Body of pancreas (tissue), 4 donors: Measurements from ENCODE around the gene OGFR.

Source experiments
- CTCF ChIP-seq, 7 experiments: fragments of 450-650 bp in 4 of 7; fragments of 200-600 bp in 3 of 7; sonication (generic) in 3 of 7; IDR thresholded peaks; one replicate each; pipeline ENCODE4 v1.5.1; 2016 to 2019; ENCODE audit warnings: antibody characterized with exemption in 7 of 7
- POLR2A ChIP-seq, 3 donors: fragments of 450-650 bp; IDR thresholded peaks; one replicate each; pipeline ENCODE4 v1.6.1; 2016; ENCODE audit warnings: antibody characterized with exemption in 3 of 3, mild to moderate bottlenecking in 2 of 3

DNA sequence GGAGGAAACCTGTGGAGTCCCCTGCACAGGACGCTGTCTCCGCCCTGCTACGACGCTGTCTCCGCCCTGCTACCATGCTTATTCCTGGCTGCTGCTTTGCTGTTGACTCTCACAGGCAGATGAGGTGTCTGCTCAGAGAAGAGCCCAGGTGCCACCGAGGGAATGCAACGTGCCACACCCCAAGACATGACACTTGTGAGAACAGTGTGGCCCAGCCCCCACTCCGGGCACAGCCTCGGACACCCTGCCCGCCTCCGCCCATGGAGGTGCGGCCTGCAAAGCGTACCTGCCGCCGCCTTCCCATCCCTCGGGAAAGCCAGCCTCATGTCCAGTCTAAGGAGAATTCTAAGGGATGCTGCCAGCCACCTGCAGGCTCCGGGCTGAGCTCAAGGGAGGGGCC, 23.9 kb upstream of the OGFR start:
- no peak for TF ChIP-seq CTCF (IDR thresholded peaks at IDR 0.05)
- no peak for TF ChIP-seq POLR2A (IDR thresholded peaks at IDR 0.05)
